ENCODE results near the gene TNNT3.

The TNNT3 gene

DNA sequence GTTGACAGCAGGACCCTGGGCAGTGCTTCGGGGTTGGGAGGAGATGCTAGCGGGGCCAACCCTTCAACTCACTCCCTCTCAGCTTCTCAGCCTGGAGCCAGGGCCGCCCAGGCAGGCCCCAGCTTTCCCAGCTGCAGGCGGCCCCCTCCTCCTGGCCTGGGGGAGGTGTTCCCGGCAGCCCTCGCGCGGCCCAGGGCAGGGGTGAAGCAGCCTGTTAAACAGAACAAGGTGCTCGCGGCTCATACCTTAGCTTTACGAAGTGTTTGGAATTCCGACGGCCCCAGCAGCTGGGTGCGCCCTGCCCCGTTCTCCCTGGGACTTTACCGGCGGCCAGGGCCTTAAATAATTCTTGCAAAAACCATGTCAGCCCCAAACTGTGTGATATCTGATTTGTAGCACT, 44.8 kb downstream of the TNNT3 start:
- no peak for DNase-seq

DNA sequence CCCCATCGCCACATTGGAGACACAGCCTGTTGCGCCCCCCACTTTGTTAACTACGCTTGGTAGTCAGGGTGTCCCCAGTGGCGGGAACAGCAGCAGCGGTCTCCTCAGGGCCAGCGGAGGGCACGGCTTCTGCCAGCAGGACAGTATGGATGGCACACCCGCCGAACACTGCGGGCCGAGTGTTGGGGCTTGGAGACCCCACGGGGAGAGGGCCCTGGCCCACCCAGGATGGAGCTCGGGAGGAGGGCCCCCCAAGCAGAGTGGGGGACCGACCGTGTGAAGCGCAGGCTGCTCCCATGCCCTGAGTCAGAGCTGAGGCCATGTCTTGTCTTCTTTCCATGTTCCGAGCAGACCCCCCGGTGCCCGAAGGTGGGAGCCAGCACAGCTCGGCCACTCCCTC, 45.5 kb downstream of the TNNT3 start:
- no peak for DNase-seq

- no peak for DNase-seq
These were observed 47.0 kb downstream of the TNNT3 start for GRCh38 chr11:1966531-1966930.

- no peak for DNase-seq
These were observed 48.2 kb downstream of the TNNT3 start for GRCh38 chr11:1967641-1968225.

DNA sequence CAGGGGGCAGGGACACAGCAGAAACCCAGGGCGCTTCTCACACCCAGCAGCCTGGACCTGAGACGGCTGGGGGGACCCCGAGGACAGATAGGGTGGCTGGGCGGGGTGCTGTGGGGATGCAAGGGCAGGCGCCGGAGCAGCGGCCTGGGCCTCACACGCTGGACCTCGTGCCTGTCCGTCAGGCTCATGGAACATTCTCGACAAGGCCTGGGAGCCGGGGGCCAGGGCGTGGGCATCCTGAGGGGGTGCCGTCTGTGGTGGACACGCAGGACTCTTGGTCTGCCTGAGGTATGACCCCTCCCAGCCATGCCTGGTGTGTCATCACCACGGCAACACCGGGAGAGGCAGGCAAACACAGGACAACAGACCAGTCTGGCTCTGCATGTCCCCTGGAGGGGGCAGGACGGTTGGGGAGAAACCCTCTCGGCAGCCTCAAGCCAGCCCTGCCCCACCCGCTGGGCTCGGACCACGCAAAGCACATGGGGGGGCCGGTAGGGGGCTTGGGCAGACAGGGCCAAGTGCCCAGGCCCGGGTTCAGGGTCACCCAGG, 49.0 kb downstream of the TNNT3 start:
- no peak for DNase-seq

- DNase-seq = no peak
These were observed 49.5 kb downstream of the TNNT3 start for GRCh38 chr11:1969035-1969434.

- DNase-seq = no peak
These were observed 50.3 kb downstream of the TNNT3 start for GRCh38 chr11:1969776-1970175.

DNA sequence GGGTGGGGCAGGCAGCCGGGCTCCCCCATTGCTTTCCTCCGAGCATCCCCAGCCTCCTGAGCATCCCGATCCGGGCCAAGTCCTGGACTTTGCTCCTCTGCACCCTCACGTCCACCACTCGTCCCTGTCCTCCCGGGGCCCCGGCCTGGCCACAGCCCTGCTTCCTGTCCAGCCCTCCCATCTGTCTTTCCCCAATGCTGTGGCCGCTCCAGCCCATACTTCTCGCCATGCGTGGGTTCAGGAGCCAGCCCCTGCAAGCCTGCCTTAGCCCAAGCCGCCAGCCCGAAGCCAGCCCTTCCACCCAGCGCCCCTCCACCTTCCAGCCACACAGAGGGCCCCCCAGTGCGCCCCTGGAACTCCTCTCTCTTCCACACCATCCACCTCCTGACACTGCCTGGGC, 51.5 kb downstream of the TNNT3 start:
- no peak for DNase-seq

DNA sequence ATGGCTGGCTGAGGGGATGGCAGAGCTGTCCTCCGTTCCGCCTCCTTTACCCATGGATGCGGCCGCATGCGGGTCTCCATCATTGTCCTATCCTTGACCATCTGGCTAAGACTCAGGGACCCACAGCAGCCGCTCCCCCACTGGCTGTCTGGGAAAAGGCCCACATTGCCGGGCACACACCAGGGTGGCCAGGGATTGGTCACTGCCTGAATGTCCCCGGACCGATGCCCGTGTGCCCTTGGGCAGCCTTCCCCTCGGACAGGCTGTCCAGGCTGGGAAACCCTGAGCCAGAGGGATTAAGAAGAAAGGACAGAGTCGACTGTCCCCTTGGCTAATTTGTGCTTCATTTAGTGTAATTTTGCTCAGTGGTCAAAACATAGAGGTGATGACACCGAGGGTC, 55.7 kb downstream of the TNNT3 start:
- DNase-seq = no peak

DNA sequence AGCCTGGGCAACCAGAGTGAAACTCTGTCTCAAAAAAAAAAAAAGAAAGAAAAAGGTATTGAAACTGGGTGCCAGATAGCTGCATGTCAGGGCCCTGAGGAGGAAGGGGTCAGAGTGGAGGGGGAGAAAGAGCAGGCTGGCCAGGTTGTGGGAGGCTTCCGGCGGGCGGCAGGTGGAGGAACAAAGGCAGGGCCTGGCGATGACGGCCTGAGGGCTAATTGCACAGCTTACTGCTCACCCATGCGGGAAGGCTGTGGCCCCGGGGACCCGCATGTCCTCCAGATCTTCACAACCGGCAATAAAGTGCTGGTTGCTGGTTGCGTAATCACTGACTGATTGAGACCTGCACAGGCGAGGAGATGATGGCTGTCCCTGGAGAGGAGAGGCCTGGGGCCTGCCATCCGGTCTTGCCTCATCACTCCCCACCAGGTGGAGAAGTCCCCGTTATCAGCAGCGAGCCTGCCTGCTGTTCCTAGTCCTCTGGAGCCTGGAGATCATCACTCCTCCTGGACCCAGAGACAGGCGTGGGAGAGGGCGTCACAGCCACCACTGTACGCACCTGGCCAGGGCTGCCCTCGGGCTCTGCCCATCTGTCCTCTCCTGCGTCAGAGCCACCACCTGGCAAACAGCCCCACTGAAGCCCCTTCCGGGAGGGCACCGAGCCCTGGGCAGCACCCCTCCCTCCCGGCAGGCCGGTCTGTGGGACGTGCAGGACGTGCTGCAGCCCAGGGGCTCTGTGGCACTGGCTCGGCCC, 59.4 kb downstream of the TNNT3 start:
- DNase-seq = no peak

DNA sequence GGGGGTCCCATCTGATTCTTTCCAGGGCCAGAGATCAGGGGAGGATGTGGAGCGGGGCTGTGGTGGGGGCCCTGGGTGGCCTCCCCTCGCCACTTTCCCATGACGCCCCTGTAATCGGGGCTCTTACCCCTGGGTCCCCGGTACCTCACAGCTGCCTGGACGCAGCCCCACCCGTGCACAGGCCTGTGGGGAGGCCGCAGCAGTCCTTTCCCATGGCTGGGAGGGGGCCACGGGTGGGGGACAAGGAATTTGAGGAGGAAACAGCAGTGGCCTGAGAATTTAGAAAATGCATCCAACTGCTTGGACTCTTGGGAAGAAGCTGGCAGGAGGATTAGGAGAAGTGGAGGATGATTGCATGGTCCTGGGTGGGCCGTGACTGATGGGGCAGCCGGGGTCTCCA, 60.1 kb downstream of the TNNT3 start:
- DNase-seq = no peak

- no peak for DNase-seq
These were observed 63.5 kb downstream of the TNNT3 start for GRCh38 chr11:1982873-1983600.

DNA sequence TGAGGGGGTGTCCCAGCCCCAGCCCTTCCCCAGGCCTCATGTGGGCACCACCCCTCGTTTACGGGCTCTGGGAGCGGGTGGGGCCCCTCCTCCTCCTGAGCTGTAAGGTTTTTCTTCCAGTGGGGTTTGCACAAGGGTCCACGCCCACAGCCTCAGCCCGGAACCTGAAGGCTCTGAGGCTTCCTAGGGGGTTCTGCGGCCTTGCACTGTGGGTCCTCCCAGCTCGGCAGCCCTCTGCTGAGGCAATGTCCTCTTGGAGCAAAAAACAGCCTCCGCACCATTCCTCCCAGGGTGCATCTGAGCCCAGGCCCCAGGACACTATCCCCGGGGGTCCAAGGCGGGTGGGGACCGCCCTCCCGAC, 64.1 kb downstream of the TNNT3 start:
- no peak for DNase-seq

DNA sequence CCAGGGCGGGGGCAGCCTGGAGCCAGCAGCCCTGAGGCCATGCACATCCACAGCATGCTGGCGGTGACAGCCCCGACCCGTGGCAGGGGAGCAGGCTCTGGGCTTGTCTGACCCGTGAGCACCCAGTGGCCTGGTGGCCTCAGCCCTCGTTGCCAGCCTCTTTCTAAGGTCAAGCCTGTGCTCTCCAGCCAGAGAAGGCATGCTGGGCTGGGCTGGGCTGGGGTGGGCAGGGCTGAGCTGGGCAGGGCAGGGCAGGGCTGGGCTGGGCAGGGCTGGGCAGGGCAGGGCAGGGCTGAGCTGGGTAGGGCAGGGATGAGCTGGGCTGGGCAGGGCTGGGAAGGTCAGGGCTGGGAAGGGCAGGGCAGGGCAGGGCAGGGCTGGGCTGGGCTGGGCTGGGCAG, 67.5 kb downstream of the TNNT3 start:
- DNase-seq = no peak

GRCh38 chr11:1988174-1988573, 68.7 kb downstream of the TNNT3 start:
- DNase-seq = no peak

Data from activated naive CD4-positive, alpha-beta T cell treated with Interleukin-2 at 50 U/mL for 16 hours (primary cell).